Measurements from ENCODE around the gene CUBN.

DNA sequence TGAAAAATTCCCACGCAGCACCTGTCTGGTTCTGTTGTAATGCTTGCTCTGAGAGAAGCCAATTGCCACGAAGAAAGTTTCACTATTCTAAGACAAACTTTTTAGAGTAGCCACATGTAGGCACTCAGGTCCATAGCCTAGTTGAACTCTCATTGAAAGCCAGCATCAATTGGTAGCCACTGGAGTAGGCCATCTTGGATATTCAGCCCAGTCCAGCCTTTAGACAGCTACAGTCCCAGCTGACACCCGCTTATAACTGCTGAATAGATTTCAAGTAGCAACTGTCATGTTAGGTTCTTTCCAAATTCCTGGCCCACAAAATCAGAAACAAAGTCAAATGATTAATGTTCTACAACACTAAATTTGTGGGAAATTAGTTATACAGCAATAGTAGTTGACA is 31.6 kb downstream of the CUBN start:
- TF ChIP-seq, protein P1, sequence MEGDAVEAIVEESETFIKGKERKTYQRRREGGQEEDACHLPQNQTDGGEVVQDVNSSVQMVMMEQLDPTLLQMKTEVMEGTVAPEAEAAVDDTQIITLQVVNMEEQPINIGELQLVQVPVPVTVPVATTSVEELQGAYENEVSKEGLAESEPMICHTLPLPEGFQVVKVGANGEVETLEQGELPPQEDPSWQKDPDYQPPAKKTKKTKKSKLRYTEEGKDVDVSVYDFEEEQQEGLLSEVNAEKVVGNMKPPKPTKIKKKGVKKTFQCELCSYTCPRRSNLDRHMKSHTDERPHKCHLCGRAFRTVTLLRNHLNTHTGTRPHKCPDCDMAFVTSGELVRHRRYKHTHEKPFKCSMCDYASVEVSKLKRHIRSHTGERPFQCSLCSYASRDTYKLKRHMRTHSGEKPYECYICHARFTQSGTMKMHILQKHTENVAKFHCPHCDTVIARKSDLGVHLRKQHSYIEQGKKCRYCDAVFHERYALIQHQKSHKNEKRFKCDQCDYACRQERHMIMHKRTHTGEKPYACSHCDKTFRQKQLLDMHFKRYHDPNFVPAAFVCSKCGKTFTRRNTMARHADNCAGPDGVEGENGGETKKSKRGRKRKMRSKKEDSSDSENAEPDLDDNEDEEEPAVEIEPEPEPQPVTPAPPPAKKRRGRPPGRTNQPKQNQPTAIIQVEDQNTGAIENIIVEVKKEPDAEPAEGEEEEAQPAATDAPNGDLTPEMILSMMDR (IDR thresholded peaks at IDR 0.05): no peak
- TF ChIP-seq POLR2A (IDR thresholded peaks at IDR 0.05): no peak
